ENCODE measurements around the gene HNRNPL. TPM values are rescaled to one million over a fixed set of nuclear protein-coding genes. Genes with fewer than 3 reads are reported as not detected.
"Not testable (repeated sequence)": the region's sequence is repeated elsewhere in the genome, so short reads cannot be mapped to it uniquely, and the experiment has no call there.

The HNRNPL gene
- total RNA-seq, 1 donor from 2014 or later, result 443 TPM

GRCh38 chr19:38812009-38812840 lies 37.6 kb downstream of the HNRNPL start:
- TF ChIP-seq CTCF (IDR thresholded peaks at IDR 0.05; ENCODE audit: unreplicated experiment), result no peak
- Mint-ChIP-seq H3K4me3 (no peak overlapping the region), H3K9me3 (no peaks in the 10 kb centered on the region), H3K27ac (no peak overlapping the region), H3K36me3 (peaks cover 16% of the 10 kb centered on the region), H3K4me1 (no peaks in the 10 kb centered on the region), H3K27me3 (ENCODE audit: low read depth) (no peaks in the 10 kb centered on the region)
- no peak for DNase-seq (ENCODE audit: low spot score in 2 of 2, unreplicated experiment in 2 of 2)

- H3K4me3 Mint-ChIP-seq, result no peak overlapping the region
- no peak for DNase-seq (ENCODE audit: low spot score in 2 of 2, unreplicated experiment in 2 of 2)
- no peak for TF ChIP-seq CTCF (IDR thresholded peaks at IDR 0.05; ENCODE audit: unreplicated experiment)
- no peaks in the 10 kb centered on the region for H3K27me3 Mint-ChIP-seq (ENCODE audit: low read depth)
- H3K27ac Mint-ChIP-seq, result no peak overlapping the region
- no peaks in the 10 kb centered on the region for H3K36me3 Mint-ChIP-seq
- H3K9me3 Mint-ChIP-seq, result no peaks in the 10 kb centered on the region
- H3K4me1 Mint-ChIP-seq, result no peaks in the 10 kb centered on the region
Observed at GRCh38 chr19:38809592-38810252, 40.1 kb downstream of the HNRNPL start.

- H3K27ac Mint-ChIP-seq, result no peak overlapping the region
- no peaks in the 10 kb centered on the region for H3K27me3 Mint-ChIP-seq (ENCODE audit: low read depth)
- TF ChIP-seq CTCF (IDR thresholded peaks at IDR 0.05; ENCODE audit: unreplicated experiment), result no peak
- no peak for DNase-seq (ENCODE audit: low spot score in 2 of 2, unreplicated experiment in 2 of 2)
- no peaks in the 10 kb centered on the region for H3K4me1 Mint-ChIP-seq
- no peaks in the 10 kb centered on the region for H3K9me3 Mint-ChIP-seq
- no peak overlapping the region for H3K4me3 Mint-ChIP-seq
- no peaks in the 10 kb centered on the region for H3K36me3 Mint-ChIP-seq
Observed at GRCh38 chr19:38808741-38809140, 41.0 kb downstream of the HNRNPL start.

- DNase-seq (ENCODE audit: low spot score in 2 of 2, unreplicated experiment in 2 of 2); H3K4me3 Mint-ChIP-seq; H3K27me3 Mint-ChIP-seq (ENCODE audit: low read depth); H3K36me3 Mint-ChIP-seq; H3K4me1 Mint-ChIP-seq; H3K9me3 Mint-ChIP-seq; H3K27ac Mint-ChIP-seq: not testable (repeated sequence)
Observed at GRCh38 chr19:38807374-38808098, 42.2 kb downstream of the HNRNPL start.

GRCh38 chr19:38806371-38806770 lies 43.4 kb downstream of the HNRNPL start:
- TF ChIP-seq CTCF (IDR thresholded peaks at IDR 0.05; ENCODE audit: unreplicated experiment), result no peak
- Mint-ChIP-seq H3K9me3 (no peaks in the 10 kb centered on the region), H3K27ac (no peak overlapping the region), H3K4me1 (no peaks in the 10 kb centered on the region), H3K4me3 (no peak overlapping the region), H3K36me3 (no peaks in the 10 kb centered on the region), H3K27me3 (ENCODE audit: low read depth) (no peaks in the 10 kb centered on the region)
- DNase-seq (ENCODE audit: low spot score in 2 of 2, unreplicated experiment in 2 of 2), result no peak

GRCh38 chr19:38805180-38805579 lies 44.6 kb downstream of the HNRNPL start:
- Mint-ChIP-seq H3K27ac (no peak overlapping the region), H3K4me3 (no peak overlapping the region)

More at GRCh38 chr19:38805180-38805579, 44.6 kb downstream of the HNRNPL start:
- no peak for TF ChIP-seq CTCF (IDR thresholded peaks at IDR 0.05; ENCODE audit: unreplicated experiment)
- H3K9me3 Mint-ChIP-seq, result no peaks in the 10 kb centered on the region
- no peaks in the 10 kb centered on the region for H3K36me3 Mint-ChIP-seq
- DNase-seq (ENCODE audit: low spot score in 2 of 2, unreplicated experiment in 2 of 2), result no peak
- no peaks in the 10 kb centered on the region for H3K4me1 Mint-ChIP-seq
- H3K27me3 Mint-ChIP-seq (ENCODE audit: low read depth), result no peaks in the 10 kb centered on the region

Data from mesothelial cell of epicardium (in vitro differentiated cells).